HepG2 (cell line): Measurements from ENCODE around the gene PRM3. TPM values are rescaled to one million over a fixed set of nuclear protein-coding genes. Genes with fewer than 3 reads are reported as not detected.

Experiments
- ARNT2 ChIP-seq: sonication (generic); formaldehyde crosslinking; IDR thresholded peaks from 2 replicates; pipeline ENCODE4 v1.8.0; 2022; ENCODE audit warnings: mild to moderate bottlenecking, low read depth, missing genetic modification reagents, moderate library complexity
- CHD4 ChIP-seq: fragments of 200-600 bp; sonication (generic); IDR thresholded peaks from 2 replicates; pipeline ENCODE4 v1.7.0; 2017; ENCODE audit warnings: mild to moderate bottlenecking, low read length, borderline replicate concordance
- ISX ChIP-seq: sonication (generic); formaldehyde crosslinking; conservative IDR thresholded peaks from 2 replicates; pipeline ENCODE4 v1.5.0; 2020; ENCODE audit warnings: missing genetic modification reagents
- KDM3A ChIP-seq: IDR thresholded peaks from 2 replicates; pipeline ENCODE4 v1.6.1; 2018; ENCODE audit warnings: low read depth, missing compliant biosample characterization
- KLF12 ChIP-seq: sonication (generic); formaldehyde crosslinking; IDR thresholded peaks from 2 replicates; pipeline ENCODE4 v1.4.0; 2020; ENCODE audit warnings: missing genetic modification reagents, borderline replicate concordance
- REPIN1 ChIP-seq: sonication (generic); formaldehyde crosslinking; IDR thresholded peaks from 2 replicates; pipeline ENCODE4 v1.8.0; 2022; ENCODE audit warnings: missing genetic modification reagents, low read depth, mild to moderate bottlenecking, borderline replicate concordance
- SRSF4 ChIP-seq: fragments of 200-400 bp; formaldehyde crosslinking; IDR thresholded peaks from one replicate; pipeline ENCODE4 v1.6.1; 2018; ENCODE audit warnings: mild to moderate bottlenecking, low read depth, low read length, moderate library complexity; ENCODE audit not compliant: poor library complexity, severe bottlenecking
- ZBTB38 ChIP-seq: sonication (generic); formaldehyde crosslinking; IDR thresholded peaks from 2 replicates; pipeline ENCODE4 v1.5.1; 2020; ENCODE audit warnings: mild to moderate bottlenecking, missing genetic modification reagents
- polyA plus RNA-seq, 8 experiments: library from polyadenylated mRNA; depleted of rRNA in 3 of 8; stranded (reverse) in 7 of 8; unstranded in 1 of 8; fragments of >200 nt; fragmentation: Illumina TruSeq in 4 of 8; extraction: Trizol in 4 of 8; gene quantifications; 2 replicates each; pipeline versions ENCODE4 v1.2.1 to v1.2.3, GENCODE V29; 2011 to 2016; ENCODE audit warnings: low read depth in 4 of 8, missing spikeins in 1 of 8, mixed read lengths in 1 of 8; ENCODE audit not compliant: insufficient read depth in 1 of 8
- total RNA-seq, 5 experiments: library from RNA; depleted of rRNA; stranded (reverse); fragments of >200 nt; fragmentation: Illumina TruSeq; extraction: Trizol; gene quantifications; 2 replicates each; pipeline ENCODE4 v1.2.3, GENCODE V29; 2016; ENCODE audit warnings: low read depth in 1 of 5
- TF ChIP-seq, protein P1 (sequence below): sonication (generic); formaldehyde crosslinking; IDR thresholded peaks from 2 replicates; pipeline ENCODE4 v1.5.0; 2020; ENCODE audit warnings: mild to moderate bottlenecking, missing genetic modification reagents, moderate library complexity
- TF ChIP-seq, protein P2 (sequence below): sonication (generic); formaldehyde crosslinking; IDR thresholded peaks from 2 replicates; pipeline ENCODE4 v1.8.0; 2022; ENCODE audit warnings: mild to moderate bottlenecking, missing genetic modification reagents
- TF ChIP-seq, protein P3 (sequence below): sonication (generic); formaldehyde crosslinking; IDR thresholded peaks from 2 replicates; pipeline ENCODE4 v1.5.1; 2020; ENCODE audit warnings: missing genetic modification reagents, mild to moderate bottlenecking, borderline replicate concordance
- TF ChIP-seq, protein P4 (sequence below): IDR thresholded peaks from 2 replicates; pipeline ENCODE4 v1.6.1; 2016
- TF ChIP-seq, protein P5 (sequence below): sonication (generic); formaldehyde crosslinking; IDR thresholded peaks from 2 replicates; pipeline ENCODE4 v1.5.0; 2020; ENCODE audit warnings: mild to moderate bottlenecking, missing genetic modification reagents
- TF ChIP-seq, protein P6 (sequence below): sonication (generic); formaldehyde crosslinking; IDR thresholded peaks from 2 replicates; pipeline ENCODE4 v1.4.0; 2020; ENCODE audit warnings: missing genetic modification reagents

Gene PRM3
- total and polyA plus RNA-seq, 2 of the 13 experiments (the other 11 are each of a cell fraction or from before 2014, with no cell fraction given): not detected

DNA sequence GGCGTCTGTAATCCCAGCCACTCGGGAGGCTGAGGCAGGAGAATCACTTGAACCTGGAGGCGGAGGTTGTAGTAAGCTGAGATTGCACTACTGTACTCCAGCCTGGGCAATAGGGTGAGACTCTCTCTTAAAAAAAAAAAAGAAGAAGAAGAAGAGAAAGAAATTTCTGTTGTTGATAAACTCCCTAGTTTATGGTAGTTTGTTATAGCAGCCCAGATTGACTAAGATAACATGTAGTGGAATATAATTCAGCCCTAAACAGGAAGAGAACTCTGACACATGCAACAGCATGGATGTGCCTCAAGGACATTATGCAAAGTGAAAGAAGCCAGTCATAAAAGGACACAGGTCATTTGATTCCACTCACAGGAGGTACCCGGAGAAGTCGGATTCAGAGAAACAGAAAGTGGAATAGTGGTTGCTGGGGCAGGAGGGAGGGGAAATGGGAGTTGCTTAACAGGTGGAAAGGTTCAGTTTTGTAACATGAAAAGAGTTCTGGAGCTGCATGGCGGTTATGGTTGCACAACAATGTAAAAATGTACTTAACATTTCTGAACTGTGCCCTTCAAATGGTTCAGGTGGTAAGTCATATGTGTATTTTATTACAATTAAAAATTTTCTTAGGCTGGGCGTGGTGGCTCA is 33.7 kb upstream of the PRM3 start (continued):
- TF ChIP-seq, protein P1, sequence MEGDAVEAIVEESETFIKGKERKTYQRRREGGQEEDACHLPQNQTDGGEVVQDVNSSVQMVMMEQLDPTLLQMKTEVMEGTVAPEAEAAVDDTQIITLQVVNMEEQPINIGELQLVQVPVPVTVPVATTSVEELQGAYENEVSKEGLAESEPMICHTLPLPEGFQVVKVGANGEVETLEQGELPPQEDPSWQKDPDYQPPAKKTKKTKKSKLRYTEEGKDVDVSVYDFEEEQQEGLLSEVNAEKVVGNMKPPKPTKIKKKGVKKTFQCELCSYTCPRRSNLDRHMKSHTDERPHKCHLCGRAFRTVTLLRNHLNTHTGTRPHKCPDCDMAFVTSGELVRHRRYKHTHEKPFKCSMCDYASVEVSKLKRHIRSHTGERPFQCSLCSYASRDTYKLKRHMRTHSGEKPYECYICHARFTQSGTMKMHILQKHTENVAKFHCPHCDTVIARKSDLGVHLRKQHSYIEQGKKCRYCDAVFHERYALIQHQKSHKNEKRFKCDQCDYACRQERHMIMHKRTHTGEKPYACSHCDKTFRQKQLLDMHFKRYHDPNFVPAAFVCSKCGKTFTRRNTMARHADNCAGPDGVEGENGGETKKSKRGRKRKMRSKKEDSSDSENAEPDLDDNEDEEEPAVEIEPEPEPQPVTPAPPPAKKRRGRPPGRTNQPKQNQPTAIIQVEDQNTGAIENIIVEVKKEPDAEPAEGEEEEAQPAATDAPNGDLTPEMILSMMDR (CRISPR knock-in tag): no peak
- TF ChIP-seq KDM3A (CRISPR knock-in tag) (peak; percentile 92), SRSF4 (no peak), ZBTB38 (CRISPR knock-in tag) (no peak), KLF12 (CRISPR knock-in tag) (peak; percentile 85; the same call in 1 of the 2 replicates), CHD4 (peak; percentile 57; the same call in 1 of the 2 replicates), ARNT2 (CRISPR knock-in tag) (no peak), ISX (CRISPR knock-in tag) (peak; percentile 56; the same call in 1 of the 2 replicates), REPIN1 (CRISPR knock-in tag) (peak; percentile 82)
- TF ChIP-seq, protein P2, sequence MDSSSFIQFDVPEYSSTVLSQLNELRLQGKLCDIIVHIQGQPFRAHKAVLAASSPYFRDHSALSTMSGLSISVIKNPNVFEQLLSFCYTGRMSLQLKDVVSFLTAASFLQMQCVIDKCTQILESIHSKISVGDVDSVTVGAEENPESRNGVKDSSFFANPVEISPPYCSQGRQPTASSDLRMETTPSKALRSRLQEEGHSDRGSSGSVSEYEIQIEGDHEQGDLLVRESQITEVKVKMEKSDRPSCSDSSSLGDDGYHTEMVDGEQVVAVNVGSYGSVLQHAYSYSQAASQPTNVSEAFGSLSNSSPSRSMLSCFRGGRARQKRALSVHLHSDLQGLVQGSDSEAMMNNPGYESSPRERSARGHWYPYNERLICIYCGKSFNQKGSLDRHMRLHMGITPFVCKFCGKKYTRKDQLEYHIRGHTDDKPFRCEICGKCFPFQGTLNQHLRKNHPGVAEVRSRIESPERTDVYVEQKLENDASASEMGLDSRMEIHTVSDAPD (CRISPR knock-in tag): peak; percentile 49; the same call in 1 of the 2 replicates
- TF ChIP-seq, protein P3, sequence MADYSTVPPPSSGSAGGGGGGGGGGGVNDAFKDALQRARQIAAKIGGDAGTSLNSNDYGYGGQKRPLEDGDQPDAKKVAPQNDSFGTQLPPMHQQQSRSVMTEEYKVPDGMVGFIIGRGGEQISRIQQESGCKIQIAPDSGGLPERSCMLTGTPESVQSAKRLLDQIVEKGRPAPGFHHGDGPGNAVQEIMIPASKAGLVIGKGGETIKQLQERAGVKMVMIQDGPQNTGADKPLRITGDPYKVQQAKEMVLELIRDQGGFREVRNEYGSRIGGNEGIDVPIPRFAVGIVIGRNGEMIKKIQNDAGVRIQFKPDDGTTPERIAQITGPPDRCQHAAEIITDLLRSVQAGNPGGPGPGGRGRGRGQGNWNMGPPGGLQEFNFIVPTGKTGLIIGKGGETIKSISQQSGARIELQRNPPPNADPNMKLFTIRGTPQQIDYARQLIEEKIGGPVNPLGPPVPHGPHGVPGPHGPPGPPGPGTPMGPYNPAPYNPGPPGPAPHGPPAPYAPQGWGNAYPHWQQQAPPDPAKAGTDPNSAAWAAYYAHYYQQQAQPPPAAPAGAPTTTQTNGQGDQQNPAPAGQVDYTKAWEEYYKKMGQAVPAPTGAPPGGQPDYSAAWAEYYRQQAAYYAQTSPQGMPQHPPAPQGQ (CRISPR knock-in tag): no peak
- TF ChIP-seq, protein P4, sequence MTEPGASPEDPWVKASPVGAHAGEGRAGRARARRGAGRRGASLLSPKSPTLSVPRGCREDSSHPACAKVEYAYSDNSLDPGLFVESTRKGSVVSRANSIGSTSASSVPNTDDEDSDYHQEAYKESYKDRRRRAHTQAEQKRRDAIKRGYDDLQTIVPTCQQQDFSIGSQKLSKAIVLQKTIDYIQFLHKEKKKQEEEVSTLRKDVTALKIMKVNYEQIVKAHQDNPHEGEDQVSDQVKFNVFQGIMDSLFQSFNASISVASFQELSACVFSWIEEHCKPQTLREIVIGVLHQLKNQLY (CRISPR knock-in tag): no peak
- TF ChIP-seq, protein P5, sequence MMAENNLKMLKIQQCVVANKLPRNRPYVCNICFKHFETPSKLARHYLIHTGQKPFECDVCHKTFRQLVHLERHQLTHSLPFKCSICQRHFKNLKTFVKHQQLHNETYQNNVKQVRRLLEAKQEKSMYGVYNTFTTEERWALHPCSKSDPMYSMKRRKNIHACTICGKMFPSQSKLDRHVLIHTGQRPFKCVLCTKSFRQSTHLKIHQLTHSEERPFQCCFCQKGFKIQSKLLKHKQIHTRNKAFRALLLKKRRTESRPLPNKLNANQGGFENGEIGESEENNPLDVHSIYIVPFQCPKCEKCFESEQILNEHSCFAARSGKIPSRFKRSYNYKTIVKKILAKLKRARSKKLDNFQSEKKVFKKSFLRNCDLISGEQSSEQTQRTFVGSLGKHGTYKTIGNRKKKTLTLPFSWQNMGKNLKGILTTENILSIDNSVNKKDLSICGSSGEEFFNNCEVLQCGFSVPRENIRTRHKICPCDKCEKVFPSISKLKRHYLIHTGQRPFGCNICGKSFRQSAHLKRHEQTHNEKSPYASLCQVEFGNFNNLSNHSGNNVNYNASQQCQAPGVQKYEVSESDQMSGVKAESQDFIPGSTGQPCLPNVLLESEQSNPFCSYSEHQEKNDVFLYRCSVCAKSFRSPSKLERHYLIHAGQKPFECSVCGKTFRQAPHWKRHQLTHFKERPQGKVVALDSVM (CRISPR knock-in tag): peak; percentile 76
- TF ChIP-seq, protein P6, sequence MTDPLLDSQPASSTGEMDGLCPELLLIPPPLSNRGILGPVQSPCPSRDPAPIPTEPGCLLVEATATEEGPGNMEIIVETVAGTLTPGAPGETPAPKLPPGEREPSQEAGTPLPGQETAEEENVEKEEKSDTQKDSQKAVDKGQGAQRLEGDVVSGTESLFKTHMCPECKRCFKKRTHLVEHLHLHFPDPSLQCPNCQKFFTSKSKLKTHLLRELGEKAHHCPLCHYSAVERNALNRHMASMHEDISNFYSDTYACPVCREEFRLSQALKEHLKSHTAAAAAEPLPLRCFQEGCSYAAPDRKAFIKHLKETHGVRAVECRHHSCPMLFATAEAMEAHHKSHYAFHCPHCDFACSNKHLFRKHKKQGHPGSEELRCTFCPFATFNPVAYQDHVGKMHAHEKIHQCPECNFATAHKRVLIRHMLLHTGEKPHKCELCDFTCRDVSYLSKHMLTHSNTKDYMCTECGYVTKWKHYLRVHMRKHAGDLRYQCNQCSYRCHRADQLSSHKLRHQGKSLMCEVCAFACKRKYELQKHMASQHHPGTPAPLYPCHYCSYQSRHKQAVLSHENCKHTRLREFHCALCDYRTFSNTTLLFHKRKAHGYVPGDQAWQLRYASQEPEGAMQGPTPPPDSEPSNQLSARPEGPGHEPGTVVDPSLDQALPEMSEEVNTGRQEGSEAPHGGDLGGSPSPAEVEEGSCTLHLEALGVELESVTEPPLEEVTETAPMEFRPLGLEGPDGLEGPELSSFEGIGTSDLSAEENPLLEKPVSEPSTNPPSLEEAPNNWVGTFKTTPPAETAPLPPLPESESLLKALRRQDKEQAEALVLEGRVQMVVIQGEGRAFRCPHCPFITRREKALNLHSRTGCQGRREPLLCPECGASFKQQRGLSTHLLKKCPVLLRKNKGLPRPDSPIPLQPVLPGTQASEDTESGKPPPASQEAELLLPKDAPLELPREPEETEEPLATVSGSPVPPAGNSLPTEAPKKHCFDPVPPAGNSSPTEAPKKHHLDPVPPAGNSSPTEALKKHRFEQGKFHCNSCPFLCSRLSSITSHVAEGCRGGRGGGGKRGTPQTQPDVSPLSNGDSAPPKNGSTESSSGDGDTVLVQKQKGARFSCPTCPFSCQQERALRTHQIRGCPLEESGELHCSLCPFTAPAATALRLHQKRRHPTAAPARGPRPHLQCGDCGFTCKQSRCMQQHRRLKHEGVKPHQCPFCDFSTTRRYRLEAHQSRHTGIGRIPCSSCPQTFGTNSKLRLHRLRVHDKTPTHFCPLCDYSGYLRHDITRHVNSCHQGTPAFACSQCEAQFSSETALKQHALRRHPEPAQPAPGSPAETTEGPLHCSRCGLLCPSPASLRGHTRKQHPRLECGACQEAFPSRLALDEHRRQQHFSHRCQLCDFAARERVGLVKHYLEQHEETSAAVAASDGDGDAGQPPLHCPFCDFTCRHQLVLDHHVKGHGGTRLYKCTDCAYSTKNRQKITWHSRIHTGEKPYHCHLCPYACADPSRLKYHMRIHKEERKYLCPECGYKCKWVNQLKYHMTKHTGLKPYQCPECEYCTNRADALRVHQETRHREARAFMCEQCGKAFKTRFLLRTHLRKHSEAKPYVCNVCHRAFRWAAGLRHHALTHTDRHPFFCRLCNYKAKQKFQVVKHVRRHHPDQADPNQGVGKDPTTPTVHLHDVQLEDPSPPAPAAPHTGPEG: peak; percentile 42; the same call in 1 of the 2 replicates
